ENCODE results near the gene PTPN23.
"Not testable (repeated sequence)": the region's sequence is repeated elsewhere in the genome, so short reads cannot be mapped to it uniquely, and the experiment has no call there.

Gene PTPN23

DNA sequence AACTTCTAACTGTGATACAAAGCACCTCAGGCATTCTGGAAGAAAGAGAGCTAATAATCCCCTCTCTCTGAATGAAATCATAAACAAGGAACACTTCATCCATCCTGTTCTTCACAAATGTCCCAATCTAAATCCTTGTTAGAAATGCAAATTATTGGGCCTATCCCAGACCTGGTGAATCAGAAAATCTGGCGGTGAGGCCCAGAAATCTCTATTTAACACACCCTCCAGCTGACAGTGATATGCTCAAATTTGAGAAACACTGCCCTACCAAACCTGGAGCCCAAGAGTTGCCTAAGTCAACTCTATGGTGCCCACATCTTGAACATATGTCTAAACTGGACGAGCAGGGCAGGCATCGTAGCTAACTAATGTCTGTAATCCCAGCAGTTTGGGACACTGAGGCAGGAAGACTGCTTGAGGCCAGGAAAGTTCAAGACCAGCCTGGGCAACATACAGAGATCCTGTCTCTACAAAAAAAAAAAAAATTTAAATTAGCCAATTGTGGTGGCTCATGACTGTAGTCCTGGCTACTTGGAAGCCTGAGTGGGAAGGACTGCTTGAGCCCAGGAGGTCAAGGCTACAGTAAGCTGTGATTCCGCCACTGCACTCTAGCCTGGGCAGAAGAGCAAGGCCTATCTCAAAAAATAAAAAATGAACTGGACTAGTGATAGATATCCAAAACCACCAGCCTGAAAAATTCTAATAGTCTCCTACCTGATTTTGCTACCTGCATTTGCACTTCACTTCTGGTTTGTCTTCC is 71.8 kb downstream of the PTPN23 start:
- no peak for DNase-seq (ENCODE audit: low read depth)

DNA sequence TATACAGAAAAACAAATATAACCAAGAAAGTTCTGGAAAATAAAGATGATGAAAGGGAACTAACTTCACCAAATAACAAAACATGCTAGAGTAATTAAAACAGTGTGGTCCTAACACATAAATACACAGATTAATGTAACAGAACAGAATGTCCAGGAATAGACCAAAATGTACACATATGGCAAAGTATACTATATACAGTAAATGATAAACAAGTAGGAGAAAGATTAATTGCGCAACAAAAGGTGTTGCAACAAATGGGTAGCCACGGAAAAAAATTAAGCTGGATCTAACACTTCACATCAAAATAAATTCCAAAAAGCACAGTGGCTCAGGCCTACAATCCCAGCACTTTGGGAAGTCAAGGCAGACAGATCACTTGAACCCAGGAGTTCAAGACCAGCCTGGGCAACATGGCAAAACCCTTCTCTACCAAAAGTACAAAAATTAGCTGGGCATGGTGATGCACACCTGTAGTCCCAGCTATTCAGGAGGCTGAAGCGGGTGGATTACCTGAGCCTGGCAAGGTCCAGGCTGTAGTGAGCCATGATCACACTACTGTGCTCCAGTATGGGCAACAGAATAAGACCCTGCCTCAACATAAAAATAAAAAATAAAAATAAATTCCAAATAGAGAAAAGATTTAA is 75.1 kb downstream of the PTPN23 start:
- no peak for DNase-seq (ENCODE audit: low read depth)

DNA sequence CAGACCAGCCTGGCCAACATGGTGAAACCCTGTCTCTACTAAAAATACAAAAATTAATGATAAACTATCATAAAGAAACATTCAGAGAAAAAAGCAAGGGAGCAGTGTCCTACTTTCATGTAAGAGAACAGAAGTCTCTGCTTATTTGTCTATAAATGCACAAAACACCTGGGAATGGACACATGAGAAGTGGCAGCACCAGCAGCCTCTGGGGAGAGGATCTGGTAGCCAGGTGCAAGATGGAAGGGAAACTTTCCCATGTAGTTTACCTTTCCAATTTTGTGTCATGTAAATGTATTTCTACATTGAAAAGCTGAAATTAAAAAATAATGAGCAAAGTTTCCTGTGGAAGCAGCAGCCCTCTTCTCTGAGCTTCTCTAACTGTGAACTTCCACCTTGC is 76.2 kb downstream of the PTPN23 start:
- no peak for DNase-seq (ENCODE audit: low read depth)

DNA sequence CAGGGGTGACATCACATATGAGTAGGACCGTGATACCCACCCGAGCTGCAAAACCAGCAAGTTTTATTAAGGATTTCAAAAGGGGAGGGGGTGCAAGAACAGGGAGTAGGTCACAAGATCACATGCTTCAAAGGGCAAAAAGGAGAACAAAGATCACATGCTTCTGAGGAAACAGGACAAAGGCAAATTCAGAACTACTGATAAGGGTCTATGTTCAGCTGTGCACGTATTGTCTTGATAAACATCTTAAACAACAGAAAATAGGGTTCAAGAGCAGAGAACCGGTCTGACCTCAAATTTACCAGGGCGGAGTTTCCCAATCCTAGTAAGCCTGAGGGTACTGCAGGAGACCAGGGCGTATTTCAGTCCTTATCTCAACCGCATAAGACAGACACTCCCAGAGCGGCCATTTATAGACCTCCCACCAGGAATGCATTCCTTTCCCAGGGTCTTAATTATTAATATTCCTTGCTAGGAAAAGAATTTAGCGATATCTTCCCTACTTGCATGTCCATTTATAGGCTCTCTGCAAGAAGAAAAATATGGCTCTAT is 78.8 kb downstream of the PTPN23 start:
- not testable (repeated sequence) for DNase-seq (ENCODE audit: low read depth)

Measured in EH (cell line).